HG02798 (cell line): ENCODE measurements around the gene TSPAN17.
A peak's percentile ranks its signal among the peaks of the same experiment; 100 is the strongest.

ENCODE experiments used
- ATAC-seq: cut with Tn5 transposase; IDR thresholded peaks from one replicate; pipeline ENCODE4 v1.9.1; 2021; ENCODE audit warnings: mild to moderate bottlenecking; ENCODE audit not compliant: unreplicated experiment, poor library complexity

Gene TSPAN17

DNA sequence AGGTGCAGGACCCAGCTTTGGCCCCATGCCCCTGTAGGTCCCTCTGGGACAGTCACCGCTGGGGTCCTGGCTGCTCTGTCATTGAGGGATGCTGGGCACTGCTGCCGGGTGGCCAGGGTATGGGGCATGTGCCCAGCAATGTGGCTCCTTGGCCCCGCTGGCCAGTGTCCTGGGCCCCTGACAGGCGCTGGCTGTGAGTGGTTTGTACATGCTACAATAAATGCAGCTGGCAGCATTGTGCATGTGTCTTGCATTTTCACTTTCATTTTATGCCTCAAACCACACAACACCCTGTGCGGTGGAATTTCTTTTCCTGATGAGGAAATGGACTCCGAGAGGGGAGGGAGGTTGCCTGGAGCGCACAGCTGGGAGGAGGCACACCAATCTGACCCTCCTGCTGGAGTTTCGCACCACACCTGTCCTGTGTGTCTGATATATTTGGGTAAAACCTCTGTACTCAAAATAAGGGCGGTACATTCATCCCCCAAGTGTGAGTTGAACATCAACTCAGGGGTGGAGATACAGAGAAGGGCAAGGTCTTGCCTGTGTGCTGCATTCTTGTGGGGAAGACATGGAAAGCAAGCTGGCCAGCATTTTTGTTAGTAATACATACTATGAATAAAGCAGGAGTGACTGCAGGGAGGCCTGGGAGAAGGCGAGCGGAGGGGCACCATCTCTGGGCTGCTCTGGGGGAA, 11.7 kb downstream of the TSPAN17 start:
- ATAC-seq = no peak

DNA sequence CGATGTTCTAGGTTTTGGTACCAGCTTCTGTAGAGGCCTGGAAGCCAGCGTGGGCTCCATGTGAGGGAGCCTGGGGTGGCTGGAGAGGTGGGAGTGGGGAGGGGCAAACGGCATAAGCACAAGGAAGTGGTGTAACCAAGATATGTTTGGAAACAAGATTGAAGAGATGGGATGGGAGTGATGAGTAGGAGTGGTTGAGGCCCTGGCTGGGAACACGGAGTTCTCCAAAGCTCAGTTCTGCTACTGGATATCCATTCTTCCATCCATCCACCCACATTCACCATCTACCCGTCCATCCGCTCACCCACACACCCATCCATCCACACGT, 12.2 kb downstream of the TSPAN17 start:
- no peak for ATAC-seq

DNA sequence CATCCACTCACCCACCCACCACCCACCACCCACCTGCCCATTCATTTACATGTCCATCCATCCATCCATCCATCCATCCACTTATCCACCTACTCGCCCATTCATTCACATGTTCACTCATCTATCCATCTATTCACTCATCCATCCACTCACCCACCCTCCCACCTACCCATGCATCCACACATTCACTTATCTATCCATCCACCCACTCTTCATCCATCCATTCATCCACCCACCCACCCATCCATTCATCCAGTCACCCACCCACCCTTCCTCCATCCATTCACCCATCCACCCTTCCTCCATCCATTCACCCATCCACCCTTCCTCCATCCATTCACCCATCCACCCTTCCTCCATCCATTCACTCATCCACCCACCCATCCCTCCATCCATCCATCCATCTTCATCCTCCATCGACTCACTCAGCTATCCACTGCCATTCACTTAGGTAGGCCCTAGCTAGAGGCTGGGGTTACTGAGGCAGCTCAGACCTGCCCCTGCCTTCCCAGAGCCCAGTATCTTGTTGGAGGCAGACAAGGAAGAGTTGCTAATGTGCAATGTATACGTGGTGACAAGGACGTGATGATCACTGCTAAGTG, 12.7 kb downstream of the TSPAN17 start:
- no peak for ATAC-seq

DNA sequence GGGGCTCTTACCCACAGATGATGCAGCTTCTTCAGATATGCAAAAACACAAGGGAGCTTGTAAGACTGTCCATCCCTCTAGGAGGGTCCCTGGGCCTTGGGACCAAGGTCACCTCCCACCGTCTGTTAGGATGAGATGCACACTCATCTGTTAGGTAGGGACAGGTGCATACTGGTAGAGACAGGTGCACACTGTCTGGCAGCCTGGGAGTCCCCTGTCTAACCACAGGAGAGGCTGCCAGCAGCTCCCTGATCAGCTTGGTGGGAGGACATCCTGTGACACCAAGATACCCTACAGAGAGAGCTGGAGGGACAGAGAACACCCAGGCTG, 13.2 kb downstream of the TSPAN17 start:
- peak; percentile 28 for ATAC-seq

DNA sequence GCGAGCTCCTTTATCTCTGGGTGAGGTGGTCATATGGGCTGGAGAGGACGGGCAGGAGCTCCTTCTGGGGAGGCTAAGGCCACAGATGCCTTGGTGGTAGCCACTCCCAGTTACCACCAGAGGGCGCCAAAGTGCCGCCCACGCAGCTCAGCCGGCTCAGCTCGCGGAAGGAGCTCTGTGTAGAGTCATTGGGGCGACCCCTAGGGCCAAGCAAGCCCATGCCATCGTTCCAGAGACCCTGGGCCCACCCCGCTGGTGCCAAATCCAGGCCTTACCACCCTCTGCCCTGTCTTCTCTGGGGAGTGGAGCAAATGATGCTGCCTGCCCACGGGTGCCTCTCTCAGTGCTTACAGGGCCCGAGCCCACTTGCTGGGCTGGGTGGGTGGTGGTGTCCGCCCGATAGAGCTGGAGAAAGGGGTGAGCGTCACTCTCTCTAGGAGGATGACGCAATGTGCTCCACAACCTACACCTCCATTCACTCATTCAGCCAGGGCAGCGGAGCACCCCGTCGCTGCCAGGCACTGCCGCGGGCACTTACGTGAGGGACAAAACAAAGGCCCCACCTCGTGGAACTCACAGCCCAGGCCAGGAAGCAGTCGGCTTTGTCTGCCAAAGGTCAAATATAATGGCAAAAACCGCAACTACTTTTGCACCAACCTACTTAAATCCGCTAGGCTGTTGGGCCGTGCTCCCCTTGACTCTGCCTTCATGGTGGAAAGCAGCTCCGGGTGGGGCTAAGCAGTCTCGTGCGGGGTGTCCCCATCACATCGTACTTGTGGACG, 13.8 kb downstream of the TSPAN17 start:
- peak; percentile 65 for ATAC-seq

DNA sequence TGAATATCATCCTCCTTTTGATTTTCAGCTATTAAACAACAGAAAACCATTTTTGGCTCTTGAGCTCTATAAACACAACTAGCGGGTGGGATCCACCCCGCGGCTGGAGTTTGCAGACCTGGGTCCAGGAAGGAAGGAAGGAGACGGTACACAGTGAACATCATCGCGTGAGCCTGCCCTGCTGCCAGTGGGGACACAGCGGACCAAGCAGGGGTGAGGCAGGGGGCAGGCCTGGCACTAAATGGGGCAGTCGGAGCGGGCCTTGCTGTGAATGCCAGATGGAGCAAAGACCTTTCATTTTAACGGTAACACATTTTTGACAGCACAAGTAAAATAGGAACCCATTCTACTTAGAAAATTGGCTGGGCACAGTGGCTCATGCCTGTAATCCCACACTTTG, 14.4 kb downstream of the TSPAN17 start:
- no peak for ATAC-seq

DNA sequence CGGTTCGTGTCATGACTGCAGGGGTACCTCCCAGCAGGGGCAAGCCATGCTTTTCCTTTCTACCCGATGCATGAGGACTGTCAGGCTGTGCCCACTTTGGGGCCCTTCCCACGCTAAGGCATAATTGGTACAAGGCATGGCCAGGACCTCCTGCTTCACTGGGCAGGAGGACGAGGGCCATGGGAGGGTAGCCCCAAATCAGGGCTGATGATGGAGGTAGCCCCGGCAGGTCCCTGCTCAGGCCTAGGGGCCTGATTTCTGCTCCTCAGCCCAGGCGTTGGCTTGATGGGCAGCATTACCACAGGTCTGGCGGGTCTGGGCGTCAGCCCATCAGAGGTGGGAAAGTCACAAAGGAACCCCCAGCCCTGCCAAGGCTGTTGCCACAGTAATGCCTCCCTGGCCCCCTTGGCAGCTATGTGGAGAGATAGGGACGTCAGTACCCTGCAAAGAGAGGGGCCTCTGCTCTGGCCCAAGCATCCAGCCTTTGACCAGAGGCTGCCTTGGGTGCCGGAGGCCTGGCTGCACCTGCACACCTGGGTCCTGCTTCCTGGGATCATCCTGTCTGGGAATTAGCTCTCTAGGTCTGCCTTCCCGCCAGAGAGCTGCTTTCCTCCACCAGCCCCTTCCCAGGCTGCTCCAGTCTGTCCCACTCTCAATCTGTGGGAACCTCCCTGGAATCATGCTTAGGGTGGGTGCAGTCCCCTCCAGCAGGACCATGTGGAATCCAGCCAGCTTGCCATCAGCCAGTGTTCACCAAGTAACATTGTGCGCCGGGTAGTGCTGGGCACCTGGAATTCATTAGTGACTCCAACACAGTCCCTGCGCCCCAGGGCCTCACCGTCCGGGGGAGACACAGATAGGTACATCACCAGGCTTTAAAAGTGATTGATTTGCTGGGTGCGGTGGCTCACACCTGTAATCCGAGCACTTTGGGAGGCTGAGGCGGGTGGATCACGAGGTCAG, 15.4 kb downstream of the TSPAN17 start:
- no peak for ATAC-seq

DNA sequence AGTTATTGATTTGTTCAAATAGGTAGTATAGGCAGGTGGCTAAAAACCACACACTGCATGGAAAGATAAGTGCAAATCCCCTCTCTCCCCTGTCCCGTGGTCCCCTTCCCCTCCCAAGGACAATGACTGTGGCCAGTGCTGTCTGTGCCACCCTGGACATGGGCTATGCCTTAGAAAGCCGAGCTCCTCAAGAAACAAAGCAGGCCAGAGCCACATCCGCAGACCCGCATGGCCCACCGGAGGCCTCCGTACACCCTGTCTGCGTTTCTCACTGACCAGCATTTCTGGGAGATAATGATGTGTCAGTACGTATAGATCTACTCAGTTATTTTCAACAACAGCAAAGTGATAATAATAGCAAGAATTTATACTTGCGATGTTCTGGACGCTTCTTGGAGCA, 16.3 kb downstream of the TSPAN17 start:
- ATAC-seq = no peak

DNA sequence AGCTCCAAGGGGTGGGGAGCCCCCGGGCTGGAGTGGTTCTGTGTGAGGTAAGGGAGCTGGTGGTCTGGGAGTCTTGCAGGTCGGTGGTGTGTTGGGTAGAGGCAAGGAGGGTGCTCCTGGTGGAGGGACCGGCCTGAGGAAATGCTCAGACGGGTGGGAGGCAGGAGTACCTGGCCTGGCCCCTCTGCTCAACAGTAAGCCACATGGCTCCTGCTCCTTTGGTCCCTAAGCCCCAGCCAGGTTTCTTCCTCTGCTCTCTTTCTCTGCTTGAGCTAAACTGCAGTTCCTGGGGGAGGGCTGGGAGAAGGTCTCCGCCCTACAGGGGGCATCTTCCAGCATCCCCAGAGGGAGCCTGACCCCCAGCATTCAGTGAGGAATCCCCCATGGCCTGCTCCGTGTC, 17.2 kb downstream of the TSPAN17 start:
- ATAC-seq = no peak

DNA sequence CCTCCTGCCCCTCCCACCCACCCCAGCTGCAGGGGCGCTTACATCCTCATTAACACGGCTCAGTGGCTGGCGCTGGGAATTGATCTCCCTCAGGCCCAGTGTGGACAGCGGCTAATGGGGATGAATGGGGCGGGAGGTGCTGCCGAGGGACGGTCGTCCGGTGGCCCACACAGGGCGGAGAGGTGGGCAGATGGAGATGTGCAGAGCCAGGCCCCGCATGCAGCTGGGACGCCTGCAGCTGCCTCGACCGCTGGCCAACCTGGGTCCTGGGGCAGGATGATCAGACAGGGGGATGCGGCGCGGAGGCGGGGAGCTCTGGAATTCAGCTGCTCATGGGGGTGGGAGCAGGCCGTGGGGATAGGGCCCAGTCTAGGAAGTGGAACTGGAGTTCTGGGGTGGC, 17.6 kb downstream of the TSPAN17 start:
- no peak for ATAC-seq

DNA sequence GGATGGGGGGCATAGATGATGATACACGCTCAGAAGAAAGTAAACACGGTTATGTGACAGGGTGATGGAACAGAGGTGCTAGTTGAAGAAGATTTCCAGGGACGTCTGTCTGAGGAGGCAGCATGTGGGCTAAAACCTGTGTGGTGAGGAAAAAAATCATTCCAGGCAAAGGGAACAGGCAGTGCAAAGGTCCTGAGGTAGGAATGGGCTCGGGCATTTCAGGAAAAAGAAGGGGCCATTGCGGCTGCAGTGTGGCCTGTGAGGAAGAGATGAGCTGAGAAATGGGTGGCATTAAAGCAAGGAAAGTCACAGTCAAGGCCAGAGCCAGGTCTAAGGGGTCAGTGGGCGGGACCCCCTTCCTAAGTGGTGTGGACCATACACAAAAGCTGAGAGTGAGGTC, 18.2 kb downstream of the TSPAN17 start:
- ATAC-seq = no peak

DNA sequence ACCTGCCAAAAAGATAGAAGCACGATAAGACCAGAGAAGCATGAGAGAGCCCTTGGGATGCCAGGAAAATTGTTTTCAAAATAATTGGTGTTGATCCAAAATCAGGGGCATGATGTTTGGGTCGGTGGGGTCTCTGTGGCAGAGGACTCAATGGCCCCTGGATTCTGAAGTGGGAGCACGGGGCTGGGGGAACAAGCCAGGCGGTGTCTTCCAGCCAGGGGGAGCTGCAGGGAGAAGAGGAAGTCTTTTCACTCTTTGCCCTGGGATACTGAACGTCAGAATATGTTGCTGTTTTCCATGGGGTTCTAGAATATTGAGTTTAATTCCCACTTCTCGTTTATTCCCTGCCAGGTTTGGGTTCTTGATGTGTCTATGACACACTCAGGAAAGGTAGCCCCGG, 20.4 kb downstream of the TSPAN17 start:
- no peak for ATAC-seq

DNA sequence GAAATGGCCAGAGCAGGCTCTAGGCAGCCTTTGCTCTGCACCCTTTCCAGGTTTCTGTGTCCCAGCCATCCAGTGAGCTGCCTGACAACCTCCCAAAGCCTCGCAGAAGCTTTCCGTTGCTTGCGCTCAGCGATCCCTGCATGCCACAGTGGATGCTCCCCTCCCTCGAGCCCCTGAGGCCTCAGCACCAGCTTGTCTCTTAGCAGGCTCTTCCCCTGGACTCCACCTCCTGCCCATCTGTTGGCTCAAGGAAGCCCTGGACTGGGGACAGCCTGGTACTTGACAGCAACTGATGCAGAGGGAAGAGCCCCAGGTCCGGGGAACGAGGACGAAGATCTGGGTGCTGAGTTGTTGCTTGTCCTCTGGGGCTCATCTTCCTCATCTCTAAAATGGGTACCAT, 23.2 kb downstream of the TSPAN17 start:
- ATAC-seq = no peak

DNA sequence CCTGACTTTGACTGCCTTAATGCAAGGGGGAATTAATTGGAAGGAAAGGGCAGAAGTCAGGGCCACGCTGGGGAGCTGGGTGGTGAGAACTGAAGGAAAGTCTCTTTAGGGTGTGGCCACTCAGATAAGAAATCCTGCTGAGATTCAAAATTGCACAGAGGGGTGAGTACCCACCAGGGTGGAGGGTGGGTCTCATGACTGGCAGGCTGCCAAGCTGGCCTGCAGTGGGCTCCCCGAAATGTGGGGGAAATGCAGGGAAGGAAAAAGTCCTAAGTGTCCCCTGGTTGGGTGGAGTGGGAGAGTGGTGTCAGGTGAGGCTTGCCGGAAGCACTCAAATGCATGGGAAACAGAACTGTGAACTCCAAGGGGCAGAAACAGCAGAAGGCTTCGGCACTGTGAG, 24.1 kb downstream of the TSPAN17 start:
- ATAC-seq = no peak

DNA sequence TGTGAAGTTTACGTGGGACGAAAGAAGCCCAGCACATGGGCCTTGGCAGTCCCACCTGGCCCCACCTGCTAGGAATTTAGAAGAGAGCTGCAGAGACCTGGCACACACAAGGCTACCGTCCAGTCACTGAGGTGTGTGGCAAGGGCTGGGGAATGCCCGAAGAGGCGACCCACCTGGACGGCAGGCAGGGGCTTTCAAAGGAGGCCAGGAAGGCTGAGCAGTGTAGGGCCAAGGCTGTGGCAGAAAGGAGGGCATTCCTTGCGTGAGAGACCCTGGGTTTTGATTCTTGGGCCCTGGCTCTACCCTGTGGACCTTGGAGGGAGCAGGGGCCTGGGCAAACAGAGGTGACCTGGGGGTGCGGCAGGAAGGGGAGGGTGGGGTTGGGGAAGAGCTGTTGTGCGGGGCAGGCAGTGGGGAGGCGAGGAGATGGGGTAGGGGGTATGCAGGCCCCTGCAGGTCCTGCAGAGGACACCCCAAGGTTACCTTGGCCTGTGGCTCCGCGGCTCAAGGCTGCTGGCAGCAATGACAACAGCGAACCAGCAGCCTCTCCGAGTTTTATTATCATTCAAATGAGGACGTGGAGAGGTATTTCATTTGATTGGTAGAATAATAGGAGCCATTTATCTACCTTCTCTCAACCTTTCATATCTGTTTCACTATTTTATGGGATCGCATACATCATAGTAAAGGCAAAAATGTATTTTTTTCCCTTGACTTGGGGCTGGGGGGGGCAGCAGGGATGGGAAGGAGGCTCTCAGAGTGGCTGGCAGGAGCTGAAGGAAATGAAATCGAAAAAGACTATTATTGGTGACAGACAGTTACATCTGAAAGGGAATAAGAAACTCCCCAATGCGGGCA, 24.8 kb downstream of the TSPAN17 start:
- no peak for ATAC-seq

DNA sequence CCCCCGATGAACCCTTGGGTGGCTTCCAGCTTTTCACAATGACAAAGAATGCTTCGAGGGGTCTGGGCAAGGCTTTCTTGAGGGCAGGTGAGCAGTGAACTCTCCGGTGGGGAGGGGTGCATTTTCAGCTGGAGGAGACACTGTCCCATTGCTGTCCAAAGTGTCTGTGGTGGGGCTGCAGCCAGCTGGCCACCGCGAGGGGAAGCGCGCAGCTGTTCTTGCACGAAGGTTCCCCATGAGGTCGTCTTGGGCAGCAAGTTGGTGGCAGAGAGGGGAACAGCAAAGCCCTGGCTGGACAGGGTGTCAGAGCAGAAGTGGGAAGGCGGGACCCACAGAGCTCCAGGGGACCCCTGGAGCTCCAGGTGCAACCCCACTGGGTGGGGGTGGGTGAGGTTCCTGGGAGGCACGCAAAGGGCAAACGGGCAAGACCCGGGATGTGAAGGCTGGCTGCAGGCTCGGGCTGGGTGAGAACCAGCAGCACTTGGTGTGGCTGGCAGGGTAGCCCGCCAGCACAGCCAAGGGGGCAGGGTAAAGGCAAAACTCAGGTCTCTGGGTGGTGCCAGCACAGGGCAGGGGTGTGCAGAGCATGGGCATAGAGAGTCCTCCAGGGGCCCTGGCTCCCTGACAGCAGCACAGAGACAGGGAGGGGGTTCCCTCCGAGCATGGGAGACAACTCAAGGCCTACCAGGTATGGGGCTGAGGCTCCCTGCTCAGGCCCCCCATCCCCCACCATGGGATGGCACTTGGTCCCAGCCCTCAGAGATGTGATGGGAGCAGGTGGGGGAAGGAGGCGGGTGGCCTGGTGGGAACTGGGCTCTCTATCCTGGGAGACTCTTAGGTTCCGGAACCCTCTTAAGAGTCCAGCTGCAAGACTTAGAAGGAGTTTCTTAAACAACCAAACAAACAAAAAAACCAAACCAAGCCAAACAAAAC, 26.6 kb downstream of the TSPAN17 start:
- no peak for ATAC-seq

DNA sequence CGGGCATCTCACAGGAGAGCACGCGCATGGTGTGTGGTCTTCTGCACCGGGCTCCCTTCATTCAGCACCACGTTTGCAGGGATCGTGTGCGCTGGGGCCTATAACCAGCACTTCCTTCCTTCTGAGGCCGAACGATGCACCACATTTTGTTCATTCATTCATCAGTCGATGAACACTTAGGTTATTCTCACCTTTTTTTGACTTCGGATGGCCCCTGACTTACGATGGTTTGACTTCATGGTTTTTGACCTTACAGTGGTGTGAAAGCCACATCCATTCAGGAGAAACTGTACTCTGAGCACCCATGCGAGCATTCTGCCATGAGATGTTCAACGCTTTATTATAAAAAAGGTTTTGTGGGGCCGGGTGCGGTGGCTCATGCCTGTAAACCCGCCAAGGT, 27.5 kb downstream of the TSPAN17 start:
- ATAC-seq = no peak

DNA sequence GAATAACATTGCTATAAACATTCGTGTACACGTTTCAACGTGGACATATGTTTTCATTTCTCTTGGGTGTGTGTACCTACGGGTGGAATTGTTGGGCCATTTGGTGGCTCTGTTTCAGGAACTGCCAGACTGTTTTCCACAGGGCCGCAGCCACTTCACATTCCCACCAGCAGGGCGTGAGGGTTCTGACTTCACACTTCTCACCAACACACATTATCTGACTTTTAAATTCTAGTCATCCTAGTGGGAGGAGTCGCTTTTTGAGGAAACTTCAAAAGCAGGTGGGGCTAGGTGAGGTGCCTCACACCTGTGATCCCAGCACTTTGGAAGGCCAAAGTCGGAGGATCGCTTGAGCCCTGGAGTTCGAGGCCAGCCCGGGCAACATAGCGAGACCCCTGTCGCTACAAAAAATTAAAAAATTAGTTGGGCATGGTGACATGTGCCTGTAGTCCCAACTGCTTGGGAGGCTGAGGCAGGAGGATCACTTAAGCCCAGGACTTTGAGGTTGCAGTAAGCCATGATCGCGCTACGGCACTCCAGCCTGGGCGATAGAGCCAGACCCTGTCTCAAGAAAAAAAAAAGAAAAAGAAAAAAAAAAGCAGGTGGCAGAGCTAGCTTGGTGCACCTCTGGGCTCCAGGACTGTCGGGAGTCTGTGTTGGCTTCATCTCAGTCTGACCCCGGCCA, 28.5 kb downstream of the TSPAN17 start:
- no peak for ATAC-seq
